ENCODE results near the gene EVX2. TPM values are rescaled to one million over a fixed set of nuclear protein-coding genes. Genes with fewer than 3 reads are reported as not detected.
A peak's percentile ranks its signal among the peaks of the same experiment; 100 is the strongest.

EVX2 gene
- total RNA-seq, 3 donors from 2014 or later = 0.12 TPM; not detected in 2

- Histone ChIP-seq H3K36me3 (ENCODE audit: low read depth) (no peaks in the 10 kb centered on the region), H3K9me3 (no peaks in the 10 kb centered on the region), H3K4me1 (ENCODE audit: low read depth) (peaks cover 9% of the 10 kb centered on the region), H3K4me3 (no peak overlapping the region)
- peak in 1 of 3 donors; percentile 18 for DNase-seq
- ATAC-seq = no peak
- TF ChIP-seq, protein P1, sequence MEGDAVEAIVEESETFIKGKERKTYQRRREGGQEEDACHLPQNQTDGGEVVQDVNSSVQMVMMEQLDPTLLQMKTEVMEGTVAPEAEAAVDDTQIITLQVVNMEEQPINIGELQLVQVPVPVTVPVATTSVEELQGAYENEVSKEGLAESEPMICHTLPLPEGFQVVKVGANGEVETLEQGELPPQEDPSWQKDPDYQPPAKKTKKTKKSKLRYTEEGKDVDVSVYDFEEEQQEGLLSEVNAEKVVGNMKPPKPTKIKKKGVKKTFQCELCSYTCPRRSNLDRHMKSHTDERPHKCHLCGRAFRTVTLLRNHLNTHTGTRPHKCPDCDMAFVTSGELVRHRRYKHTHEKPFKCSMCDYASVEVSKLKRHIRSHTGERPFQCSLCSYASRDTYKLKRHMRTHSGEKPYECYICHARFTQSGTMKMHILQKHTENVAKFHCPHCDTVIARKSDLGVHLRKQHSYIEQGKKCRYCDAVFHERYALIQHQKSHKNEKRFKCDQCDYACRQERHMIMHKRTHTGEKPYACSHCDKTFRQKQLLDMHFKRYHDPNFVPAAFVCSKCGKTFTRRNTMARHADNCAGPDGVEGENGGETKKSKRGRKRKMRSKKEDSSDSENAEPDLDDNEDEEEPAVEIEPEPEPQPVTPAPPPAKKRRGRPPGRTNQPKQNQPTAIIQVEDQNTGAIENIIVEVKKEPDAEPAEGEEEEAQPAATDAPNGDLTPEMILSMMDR (IDR thresholded peaks at IDR 0.05) = no peak
- intact Hi-C loops (cut with DNase I, micrococcal nuclease) = loop anchor here in 1 of 2 donors (10.0 kb wide), 2 partner anchors 694 to 1024 kb away; no protein-coding TSS in a partner anchor
Observed at GRCh38 chr2:176120364-176121189, 36.8 kb upstream of the EVX2 start.

DNA sequence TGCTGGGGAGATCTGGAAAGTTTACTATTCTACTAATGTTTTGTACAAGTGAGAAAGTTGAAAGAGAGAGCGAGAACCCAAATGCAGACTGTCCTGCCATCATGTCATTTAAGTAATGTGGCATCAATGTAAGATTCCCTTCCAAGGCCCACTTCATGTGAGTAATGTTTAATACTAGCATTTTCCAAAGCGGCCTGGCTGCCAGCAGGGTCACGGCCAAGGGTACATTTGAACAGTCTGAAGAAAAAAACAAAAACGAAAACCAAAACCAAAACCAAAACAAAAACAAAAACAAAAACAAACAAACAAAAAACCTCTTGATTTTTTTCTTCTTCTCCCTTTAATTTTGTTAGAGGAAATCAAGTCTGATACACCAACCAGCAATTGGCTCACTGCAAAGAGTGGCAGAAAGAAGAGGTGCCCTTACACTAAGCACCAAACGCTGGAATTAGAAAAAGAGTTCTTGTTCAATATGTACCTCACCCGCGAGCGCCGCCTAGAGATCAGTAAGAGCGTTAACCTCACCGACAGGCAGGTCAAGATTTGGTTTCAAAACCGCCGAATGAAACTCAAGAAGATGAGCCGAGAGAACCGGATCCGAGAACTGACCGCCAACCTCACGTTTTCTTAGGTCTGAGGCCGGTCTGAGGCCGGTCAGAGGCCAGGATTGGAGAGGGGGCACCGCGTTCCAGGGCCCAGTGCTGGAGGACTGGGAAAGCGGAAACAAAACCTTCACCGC, 35.0 kb upstream of the EVX2 start:
- TF ChIP-seq, protein P1 (IDR thresholded peaks at IDR 0.05) = peak; percentile 21
- DNase-seq (peak in 2 of 3 donors; percentile 46 to 78), ATAC-seq (no peak)
- Histone ChIP-seq H3K4me1 (ENCODE audit: low read depth) (peaks cover 9% of the 10 kb centered on the region), H3K4me3 (no peak overlapping the region), H3K9me3 (no peaks in the 10 kb centered on the region), H3K36me3 (ENCODE audit: low read depth) (no peaks in the 10 kb centered on the region)
- intact Hi-C loops (cut with DNase I, micrococcal nuclease) = no loop called here

DNA sequence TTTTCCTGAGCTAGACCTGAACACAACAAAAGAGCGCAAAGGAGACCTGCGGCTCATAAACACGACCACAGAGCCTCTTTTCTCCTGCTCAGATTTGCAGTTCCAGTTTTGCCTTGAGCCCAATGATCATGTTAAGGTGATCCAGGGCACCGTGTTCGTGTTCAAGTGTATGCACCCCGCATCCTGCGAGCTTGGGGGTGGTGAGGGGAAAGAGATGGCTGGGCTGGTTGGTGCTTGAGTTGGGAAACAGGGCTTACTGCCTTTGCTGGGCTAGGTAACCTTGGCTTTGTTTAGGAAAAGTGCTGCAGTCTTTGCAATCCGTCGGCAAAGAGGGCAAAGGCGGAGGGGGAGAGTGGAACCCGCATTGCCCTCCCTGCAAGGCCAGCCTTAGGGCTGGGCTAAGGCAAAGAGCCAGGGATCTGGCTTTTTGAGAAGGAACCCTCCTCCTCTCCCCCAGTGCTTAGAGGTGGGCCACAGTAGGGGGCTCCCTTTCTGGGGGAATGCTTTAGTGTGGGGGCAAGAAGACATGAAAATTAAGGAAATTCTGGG, 34.1 kb upstream of the EVX2 start:
- no peak for ATAC-seq
- no peaks in the 10 kb centered on the region for H3K36me3 ChIP-seq (ENCODE audit: low read depth)

DNA sequence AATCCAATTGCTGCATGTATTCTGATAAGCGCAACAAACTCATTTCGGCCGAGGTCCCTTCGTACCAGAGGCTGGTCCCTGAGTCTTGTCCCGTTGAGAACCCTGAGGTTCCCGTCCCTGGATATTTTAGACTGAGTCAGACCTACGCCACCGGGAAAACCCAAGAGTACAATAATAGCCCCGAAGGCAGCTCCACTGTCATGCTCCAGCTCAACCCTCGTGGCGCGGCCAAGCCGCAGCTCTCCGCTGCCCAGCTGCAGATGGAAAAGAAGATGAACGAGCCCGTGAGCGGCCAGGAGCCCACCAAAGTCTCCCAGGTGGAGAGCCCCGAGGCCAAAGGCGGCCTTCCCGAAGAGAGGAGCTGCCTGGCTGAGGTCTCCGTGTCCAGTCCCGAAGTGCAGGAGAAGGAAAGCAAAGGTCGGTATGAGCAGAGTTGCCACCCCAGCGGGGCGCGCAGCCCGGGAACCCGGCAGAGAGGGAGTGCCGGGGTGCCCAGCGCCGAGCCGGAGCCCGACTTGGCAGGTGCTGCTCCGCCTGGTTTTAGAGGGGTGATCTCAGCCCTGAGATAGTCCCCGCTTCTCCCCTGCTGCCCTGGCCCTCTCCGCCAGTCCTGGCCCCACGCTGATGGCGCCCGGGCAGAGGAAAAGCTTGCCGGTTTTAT, 33.5 kb upstream of the EVX2 start:
- H3K36me3 ChIP-seq (ENCODE audit: low read depth) = no peaks in the 10 kb centered on the region
- peaks cover 6% of the 10 kb centered on the region for H3K4me1 ChIP-seq (ENCODE audit: low read depth)
- no peak overlapping the region for H3K4me3 ChIP-seq
- ATAC-seq (no peak), DNase-seq (no peak)
- no peaks in the 10 kb centered on the region for H3K9me3 ChIP-seq
- TF ChIP-seq, protein P1 (IDR thresholded peaks at IDR 0.05) = no peak
- intact Hi-C loops (cut with DNase I, micrococcal nuclease) = no loop called here

More for the DNA sequence above, 34.1 kb upstream of the EVX2 start:
- Histone ChIP-seq H3K4me1 (ENCODE audit: low read depth) (peaks cover 9% of the 10 kb centered on the region), H3K9me3 (no peaks in the 10 kb centered on the region), H3K4me3 (no peak overlapping the region)
- intact Hi-C loops (cut with DNase I, micrococcal nuclease) = no loop called here
- peak in 1 of 3 donors; percentile 23 for DNase-seq
- TF ChIP-seq, protein P1 (IDR thresholded peaks at IDR 0.05) = no peak
